H9 (cell line): Measurements from ENCODE around the gene ZFP28. TPM values are rescaled to one million over a fixed set of nuclear protein-coding genes. Genes with fewer than 3 reads are reported as not detected.

Experiments used
- DNase-seq: peaks from one replicate; pipeline ENCODE4 v3.0.0-alpha.2; 2017
- H2AFZ ChIP-seq: one replicate; pipeline ENCODE4 v1.6.1; 2013; ENCODE audit warnings: mild to moderate bottlenecking, low read length, control low read depth, moderate library complexity
- H2AK5ac ChIP-seq: 2 replicates; pipeline ENCODE4 v1.6.1; 2013; ENCODE audit warnings: low read length, control low read depth, mixed read lengths; ENCODE audit not compliant: insufficient read length
- H2BK120ac ChIP-seq: one replicate; pipeline ENCODE4 v1.6.1; 2013; ENCODE audit warnings: low read depth, mild to moderate bottlenecking, low read length, control low read depth, inconsistent platforms; ENCODE audit not compliant: poor library complexity, severe bottlenecking
- H2BK12ac ChIP-seq: 2 replicates; pipeline ENCODE4 v1.6.1; 2013; ENCODE audit warnings: low read length, control low read depth, mixed read lengths, low read depth; ENCODE audit not compliant: insufficient read length
- H2BK15ac ChIP-seq: 2 replicates; pipeline ENCODE4 v1.6.1; 2013; ENCODE audit warnings: low read depth, low read length, control low read depth
- H2BK20ac ChIP-seq: one replicate; pipeline ENCODE4 v1.6.1; 2013; ENCODE audit warnings: low read depth, mild to moderate bottlenecking, low read length, control low read depth, inconsistent platforms; ENCODE audit not compliant: poor library complexity, severe bottlenecking
- H2BK5ac ChIP-seq: 2 replicates; pipeline ENCODE4 v1.6.1; 2013; ENCODE audit warnings: low read length, control low read depth, mixed read lengths; ENCODE audit not compliant: insufficient read length
- H3K14ac ChIP-seq: 2 replicates; pipeline ENCODE4 v1.6.1; 2013; ENCODE audit warnings: low read length, control low read depth; ENCODE audit not compliant: insufficient read depth
- H3K18ac ChIP-seq: 2 replicates; pipeline ENCODE4 v1.6.1; 2013; ENCODE audit warnings: low read depth, mild to moderate bottlenecking, mixed read lengths, low read length, control low read depth; ENCODE audit not compliant: insufficient read length
- H3K23ac ChIP-seq: 2 replicates; pipeline ENCODE4 v1.6.1; 2013; ENCODE audit warnings: low read length, control low read depth, mixed read lengths, low read depth; ENCODE audit not compliant: insufficient read length
- H3K23me2 ChIP-seq: 2 replicates; pipeline ENCODE4 v1.6.1; 2013; ENCODE audit warnings: low read depth, mild to moderate bottlenecking, mixed read lengths, low read length, control low read depth; ENCODE audit not compliant: insufficient read length, poor library complexity, severe bottlenecking
- H3K27ac ChIP-seq: 2 replicates; pipeline ENCODE4 v1.5.1; 2013; ENCODE audit warnings: low read length, control low read depth, mixed read lengths, low read depth; ENCODE audit not compliant: insufficient read length
- H3K27me3 ChIP-seq: 2 replicates; pipeline ENCODE4 v1.6.1; 2013; ENCODE audit warnings: low read length, control low read depth, inconsistent platforms; ENCODE audit not compliant: insufficient read depth
- H3K4ac ChIP-seq: 2 replicates; pipeline ENCODE4 v1.6.1; 2013; ENCODE audit warnings: low read depth, mild to moderate bottlenecking, control low read depth, inconsistent platforms, low read length, moderate library complexity
- H3K4me1 ChIP-seq: 2 replicates; pipeline ENCODE4 v1.6.1; 2013; ENCODE audit warnings: low read length, control low read depth, inconsistent platforms; ENCODE audit not compliant: insufficient read depth
- H3K4me2 ChIP-seq: 2 replicates; pipeline ENCODE4 v1.6.1; 2013; ENCODE audit warnings: low read length, control low read depth, mixed read lengths; ENCODE audit not compliant: insufficient read length, insufficient read depth
- H3K56ac ChIP-seq: 2 replicates; pipeline ENCODE4 v1.6.1; 2013; ENCODE audit warnings: low read depth, mild to moderate bottlenecking, mixed read lengths, low read length, control low read depth; ENCODE audit not compliant: insufficient read length
- H3K79me1 ChIP-seq: 2 replicates; pipeline ENCODE4 v1.6.1; 2013; ENCODE audit warnings: low read depth, mild to moderate bottlenecking, moderate library complexity, low read length, control low read depth, inconsistent platforms; ENCODE audit not compliant: insufficient read depth, poor library complexity, severe bottlenecking
- H3K79me2 ChIP-seq: 2 replicates; pipeline ENCODE4 v1.6.1; 2013; ENCODE audit warnings: low read length, control low read depth, inconsistent platforms; ENCODE audit not compliant: insufficient read depth
- H3K9ac ChIP-seq: 2 replicates; pipeline ENCODE4 v1.6.1; 2013; ENCODE audit warnings: low read length, control low read depth, mixed read lengths; ENCODE audit not compliant: insufficient read length; ENCODE audit errors: extremely low read depth
- H3K9me3 ChIP-seq: one replicate; pipeline ENCODE4 v1.6.1; 2013; ENCODE audit warnings: low read depth, low read length, inconsistent platforms; ENCODE audit not compliant: control insufficient read depth
- H3T11ph ChIP-seq: one replicate; pipeline ENCODE4 v1.6.1; 2013; ENCODE audit warnings: mild to moderate bottlenecking, low read length, control low read depth, inconsistent platforms
- H4K20me1 ChIP-seq: one replicate; pipeline ENCODE4 v1.6.1; 2013; ENCODE audit not compliant: control insufficient read depth, insufficient read length, insufficient read depth
- H4K5ac ChIP-seq: 2 replicates; pipeline ENCODE4 v1.6.1; 2013; ENCODE audit warnings: low read depth, mild to moderate bottlenecking, mixed read lengths, low read length, control low read depth; ENCODE audit not compliant: insufficient read length
- H4K8ac ChIP-seq: replicated peaks from 2 replicates; pipeline ENCODE4 v1.6.1; 2013; ENCODE audit warnings: low read length, control low read depth, mixed read lengths, low read depth; ENCODE audit not compliant: insufficient read length
- H4K91ac ChIP-seq: 2 replicates; pipeline ENCODE4 v1.6.1; 2013; ENCODE audit warnings: low read depth, mild to moderate bottlenecking, moderate library complexity, mixed read lengths, low read length, control low read depth; ENCODE audit not compliant: insufficient read length
- H3K27ac Mint-ChIP-seq, 3 experiments: 2 replicates in 2 of 3; 3 replicates in 1 of 3; pipeline ENCODE4 v1.8.0; 2020 to 2021; ENCODE audit warnings: mixed read lengths in 3 of 3, mild to moderate bottlenecking in 1 of 3, moderate library complexity in 1 of 3
- H3K27me3 Mint-ChIP-seq: 2 replicates; pipeline ENCODE4 v1.8.0; 2021; ENCODE audit warnings: low read depth, mild to moderate bottlenecking, moderate library complexity, mixed read lengths
- H3K36me3 Mint-ChIP-seq, 3 experiments: 2 replicates in 2 of 3; 3 replicates in 1 of 3; pipeline ENCODE4 v1.8.0; 2020 to 2021; ENCODE audit warnings: low read depth in 3 of 3, mixed read lengths in 3 of 3; ENCODE audit not compliant: insufficient read depth in 1 of 3
- H3K4me1 Mint-ChIP-seq, 2 experiments: 2 replicates each; pipeline ENCODE4 v1.8.0; 2020; ENCODE audit warnings: mixed read lengths in 2 of 2
- H3K4me3 Mint-ChIP-seq, 2 experiments: 2 replicates in 1 of 2; 3 replicates in 1 of 2; pipeline ENCODE4 v1.8.0; 2020 to 2021; ENCODE audit warnings: mild to moderate bottlenecking in 2 of 2, mixed read lengths in 2 of 2, moderate library complexity in 1 of 2
- H3K9me3 Mint-ChIP-seq, 2 experiments: 2 replicates in 1 of 2; 3 replicates in 1 of 2; pipeline ENCODE4 v1.8.0; 2020; ENCODE audit warnings: mild to moderate bottlenecking in 2 of 2, mixed read lengths in 2 of 2, moderate library complexity in 1 of 2
- WGBS: extraction: QIAGEN DNeasy Blood & Tissue Kit; methylation state at CpG from one replicate; pipeline ENCODE4 v1.1.7; 2013; ENCODE audit warnings: missing lambda C conversion rate, low lambda C conversion rate, mixed read lengths; ENCODE audit not compliant: insufficient read length; ENCODE audit errors: extremely low coverage; 5-methylcytosine and 5-hydroxymethylcytosine counted together
- total RNA-seq: library from RNA; stranded (reverse); gene quantifications from 2 replicates; pipeline ENCODE4 v1.2.1, GENCODE V29; 2021
- TF ChIP-seq, protein P1 (sequence below): fragments of 200-600 bp; sonication (generic); conservative IDR thresholded peaks from 3 replicates; pipeline ENCODE4 v1.8.0; 2021; ENCODE audit warnings: antibody characterized with exemption, mild to moderate bottlenecking

The ZFP28 gene
- total RNA-seq, 1 experiment from 2014 or later, result 3.8 TPM

DNA sequence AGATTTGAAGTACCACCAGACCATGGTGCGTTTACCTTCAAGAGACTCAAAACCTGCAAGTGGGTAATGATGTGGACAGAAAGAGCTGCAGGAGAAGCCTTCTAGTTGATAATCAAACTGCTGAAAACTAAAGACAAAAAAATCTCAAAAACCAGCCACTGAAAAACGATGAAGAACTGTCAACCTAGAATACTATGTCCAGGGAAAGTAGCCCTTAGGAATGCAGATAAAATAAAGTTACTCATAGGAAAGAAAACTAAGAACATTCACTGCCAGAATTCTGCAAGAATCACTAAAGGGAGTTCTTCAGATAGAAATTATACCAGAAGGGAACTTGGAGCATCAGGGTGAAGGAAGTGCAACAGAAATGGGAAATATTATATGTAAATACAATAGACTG, 33.8 kb downstream of the ZFP28 start:
- H2BK12ac ChIP-seq, result no peak overlapping the region
- H2BK15ac ChIP-seq, result no peak overlapping the region
- peaks cover 88 to 89% of the 10 kb centered on the region in 2 experiments for H3K9me3 Mint-ChIP-seq
- H2BK120ac ChIP-seq, result no peak overlapping the region
- peaks cover 3% of the 10 kb centered on the region for H3K23me2 ChIP-seq
- peaks cover 86% of the 10 kb centered on the region for H3K9me3 ChIP-seq
- no peak overlapping the region for H4K91ac ChIP-seq
- H2AFZ ChIP-seq, result no peak overlapping the region
- H2BK5ac ChIP-seq, result no peak overlapping the region
- H3K79me2 ChIP-seq, result no peaks in the 10 kb centered on the region
- no peaks in the 10 kb centered on the region for H3K79me1 ChIP-seq
- H3K27me3 ChIP-seq, result no peaks in the 10 kb centered on the region
- no peak overlapping the region for H3K27ac Mint-ChIP-seq
- no CpG with 5 or more reads among the region's 2 CpGs for WGBS
- H3K56ac ChIP-seq, result no peak overlapping the region
- H4K8ac ChIP-seq, result no peak overlapping the region
- H3K4me3 Mint-ChIP-seq, result no peak overlapping the region
- H3T11ph ChIP-seq, result no peak overlapping the region
- no peak overlapping the region for H3K23ac ChIP-seq
- H3K27me3 Mint-ChIP-seq, result no peaks in the 10 kb centered on the region
- H2BK20ac ChIP-seq, result no peak overlapping the region
- H4K20me1 ChIP-seq, result no peaks in the 10 kb centered on the region
- H3K18ac ChIP-seq, result no peak overlapping the region
- H2AK5ac ChIP-seq, result no peak overlapping the region
- TF ChIP-seq, protein P1, sequence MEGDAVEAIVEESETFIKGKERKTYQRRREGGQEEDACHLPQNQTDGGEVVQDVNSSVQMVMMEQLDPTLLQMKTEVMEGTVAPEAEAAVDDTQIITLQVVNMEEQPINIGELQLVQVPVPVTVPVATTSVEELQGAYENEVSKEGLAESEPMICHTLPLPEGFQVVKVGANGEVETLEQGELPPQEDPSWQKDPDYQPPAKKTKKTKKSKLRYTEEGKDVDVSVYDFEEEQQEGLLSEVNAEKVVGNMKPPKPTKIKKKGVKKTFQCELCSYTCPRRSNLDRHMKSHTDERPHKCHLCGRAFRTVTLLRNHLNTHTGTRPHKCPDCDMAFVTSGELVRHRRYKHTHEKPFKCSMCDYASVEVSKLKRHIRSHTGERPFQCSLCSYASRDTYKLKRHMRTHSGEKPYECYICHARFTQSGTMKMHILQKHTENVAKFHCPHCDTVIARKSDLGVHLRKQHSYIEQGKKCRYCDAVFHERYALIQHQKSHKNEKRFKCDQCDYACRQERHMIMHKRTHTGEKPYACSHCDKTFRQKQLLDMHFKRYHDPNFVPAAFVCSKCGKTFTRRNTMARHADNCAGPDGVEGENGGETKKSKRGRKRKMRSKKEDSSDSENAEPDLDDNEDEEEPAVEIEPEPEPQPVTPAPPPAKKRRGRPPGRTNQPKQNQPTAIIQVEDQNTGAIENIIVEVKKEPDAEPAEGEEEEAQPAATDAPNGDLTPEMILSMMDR, result no peak
- H3K4me1 ChIP-seq, result peaks cover 4% of the 10 kb centered on the region; the same call in 1 of the 2 replicates
- no peak overlapping the region for H4K5ac ChIP-seq
- no peak for DNase-seq
- peaks cover 3 to 4% of the 10 kb centered on the region in 2 experiments; a peak in 3 of 4 replicates for H3K4me1 Mint-ChIP-seq
- no peak overlapping the region for H3K4me2 ChIP-seq
- H3K9ac ChIP-seq, result no peak overlapping the region
- no peak overlapping the region for H3K4ac ChIP-seq
- H3K27ac ChIP-seq, result no peak overlapping the region
- no peak overlapping the region for H3K14ac ChIP-seq
- peaks cover 86 to 97% (median 96%) of the 10 kb centered on the region in 3 experiments for H3K36me3 Mint-ChIP-seq
